ENCODE measurements around the gene MYOD1. TPM values are rescaled to one million over a fixed set of nuclear protein-coding genes. Genes with fewer than 3 reads are reported as not detected.
A peak's percentile ranks its signal among the peaks of the same experiment; 100 is the strongest.

The MYOD1 gene
- total and polyA plus RNA-seq, 2 of the 13 experiments (the other 11 are each of a cell fraction or from before 2014, with no cell fraction given), result not detected

- TF ChIP-seq HNF4G (IDR thresholded peaks at IDR 0.05; ENCODE audit: borderline replicate concordance, low read depth, low read length), result peak; percentile 73
- peak; percentile 60; the same call in 1 of the 2 replicates for TF ChIP-seq HNF4G (CRISPR knock-in tag; IDR thresholded peaks at IDR 0.05; ENCODE audit: borderline replicate concordance, low read depth)
- 0 out of 2 replicates have a peak, but pooled peaks have one; percentile 17 for TF ChIP-seq ZNF644 (CRISPR knock-in tag; IDR thresholded peaks at IDR 0.05; ENCODE audit: low read depth)
- TF ChIP-seq HOXA5 (CRISPR knock-in tag; IDR thresholded peaks at IDR 0.05), result no peak
- TF ChIP-seq GPN1 (CRISPR knock-in tag; IDR thresholded peaks at IDR 0.05; ENCODE audit: borderline replicate concordance), result no peak
- no peak for TF ChIP-seq KIAA2018 (CRISPR knock-in tag; IDR thresholded peaks at IDR 0.05; ENCODE audit: borderline replicate concordance)
- TF ChIP-seq ZNF616 (CRISPR knock-in tag; IDR thresholded peaks at IDR 0.05; ENCODE audit: low read depth), result no peak
- TF ChIP-seq, protein P1, sequence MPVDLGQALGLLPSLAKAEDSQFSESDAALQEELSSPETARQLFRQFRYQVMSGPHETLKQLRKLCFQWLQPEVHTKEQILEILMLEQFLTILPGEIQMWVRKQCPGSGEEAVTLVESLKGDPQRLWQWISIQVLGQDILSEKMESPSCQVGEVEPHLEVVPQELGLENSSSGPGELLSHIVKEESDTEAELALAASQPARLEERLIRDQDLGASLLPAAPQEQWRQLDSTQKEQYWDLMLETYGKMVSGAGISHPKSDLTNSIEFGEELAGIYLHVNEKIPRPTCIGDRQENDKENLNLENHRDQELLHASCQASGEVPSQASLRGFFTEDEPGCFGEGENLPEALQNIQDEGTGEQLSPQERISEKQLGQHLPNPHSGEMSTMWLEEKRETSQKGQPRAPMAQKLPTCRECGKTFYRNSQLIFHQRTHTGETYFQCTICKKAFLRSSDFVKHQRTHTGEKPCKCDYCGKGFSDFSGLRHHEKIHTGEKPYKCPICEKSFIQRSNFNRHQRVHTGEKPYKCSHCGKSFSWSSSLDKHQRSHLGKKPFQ (CRISPR knock-in tag; IDR thresholded peaks at IDR 0.05; ENCODE audit: insufficient replicate concordance), result no peak
- TF ChIP-seq HNF4A (CRISPR knock-in tag; IDR thresholded peaks at IDR 0.05), result peak; percentile 86
These were observed 31.4 kb downstream of the MYOD1 start (continued) for GRCh38 chr11:17750801-17751165.
